ENCODE measurements around the gene ACSL1.

Gene ACSL1

DNA sequence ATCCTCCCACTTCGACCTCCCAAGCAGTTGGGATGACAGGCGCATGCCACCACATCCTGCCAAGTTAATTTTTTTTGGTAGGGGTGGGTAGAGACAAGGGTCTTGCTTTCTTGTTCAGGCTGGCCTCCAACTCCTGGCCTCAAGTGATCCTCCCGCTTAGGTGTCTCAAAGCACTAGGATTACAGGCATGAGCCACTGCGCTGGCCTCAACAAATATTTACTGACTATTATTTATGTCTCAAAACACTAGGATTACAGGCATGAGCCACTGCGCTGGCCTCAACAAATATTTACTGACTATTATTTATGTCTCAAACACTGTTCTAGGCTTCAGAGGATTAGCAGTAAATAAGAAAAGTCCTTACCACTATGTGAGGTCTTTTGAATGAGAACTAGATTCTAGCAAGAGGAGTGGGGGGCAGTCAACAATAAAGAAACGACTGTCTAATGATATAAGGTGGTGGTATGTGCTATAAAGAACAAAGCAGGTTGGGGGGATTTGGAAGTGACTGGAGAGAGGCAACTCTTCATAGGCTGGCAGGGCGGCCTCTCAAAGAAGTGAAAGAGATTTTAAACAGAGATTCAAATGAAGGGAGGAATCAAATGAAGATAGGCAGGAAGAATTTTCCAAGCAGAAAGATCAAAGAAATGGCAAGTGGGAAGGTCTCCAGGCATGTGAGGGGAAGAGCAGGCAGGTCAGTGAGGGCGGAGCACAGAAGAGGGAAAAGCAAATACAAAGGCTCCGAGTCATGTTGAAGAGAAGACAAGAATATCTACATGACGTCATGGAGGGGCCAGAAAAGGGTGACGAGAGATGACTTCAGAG is 12.7 kb upstream of the ACSL1 start:
- no peak for DNase-seq
- Histone ChIP-seq H3K27me3 (ENCODE audit: insufficient read depth, low read depth, severe bottlenecking) (no peaks in the 10 kb centered on the region), H3K27ac (no peak overlapping the region), H3K36me3 (no peaks in the 10 kb centered on the region), H3K4me3 (ENCODE audit: low read depth, low read length) (no peak overlapping the region), H3K9me3 (ENCODE audit: severe bottlenecking) (no peaks in the 10 kb centered on the region)
- TF ChIP-seq, protein P1, sequence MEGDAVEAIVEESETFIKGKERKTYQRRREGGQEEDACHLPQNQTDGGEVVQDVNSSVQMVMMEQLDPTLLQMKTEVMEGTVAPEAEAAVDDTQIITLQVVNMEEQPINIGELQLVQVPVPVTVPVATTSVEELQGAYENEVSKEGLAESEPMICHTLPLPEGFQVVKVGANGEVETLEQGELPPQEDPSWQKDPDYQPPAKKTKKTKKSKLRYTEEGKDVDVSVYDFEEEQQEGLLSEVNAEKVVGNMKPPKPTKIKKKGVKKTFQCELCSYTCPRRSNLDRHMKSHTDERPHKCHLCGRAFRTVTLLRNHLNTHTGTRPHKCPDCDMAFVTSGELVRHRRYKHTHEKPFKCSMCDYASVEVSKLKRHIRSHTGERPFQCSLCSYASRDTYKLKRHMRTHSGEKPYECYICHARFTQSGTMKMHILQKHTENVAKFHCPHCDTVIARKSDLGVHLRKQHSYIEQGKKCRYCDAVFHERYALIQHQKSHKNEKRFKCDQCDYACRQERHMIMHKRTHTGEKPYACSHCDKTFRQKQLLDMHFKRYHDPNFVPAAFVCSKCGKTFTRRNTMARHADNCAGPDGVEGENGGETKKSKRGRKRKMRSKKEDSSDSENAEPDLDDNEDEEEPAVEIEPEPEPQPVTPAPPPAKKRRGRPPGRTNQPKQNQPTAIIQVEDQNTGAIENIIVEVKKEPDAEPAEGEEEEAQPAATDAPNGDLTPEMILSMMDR (IDR thresholded peaks at IDR 0.05; ENCODE audit: low read depth, low read length): no peak

DNA sequence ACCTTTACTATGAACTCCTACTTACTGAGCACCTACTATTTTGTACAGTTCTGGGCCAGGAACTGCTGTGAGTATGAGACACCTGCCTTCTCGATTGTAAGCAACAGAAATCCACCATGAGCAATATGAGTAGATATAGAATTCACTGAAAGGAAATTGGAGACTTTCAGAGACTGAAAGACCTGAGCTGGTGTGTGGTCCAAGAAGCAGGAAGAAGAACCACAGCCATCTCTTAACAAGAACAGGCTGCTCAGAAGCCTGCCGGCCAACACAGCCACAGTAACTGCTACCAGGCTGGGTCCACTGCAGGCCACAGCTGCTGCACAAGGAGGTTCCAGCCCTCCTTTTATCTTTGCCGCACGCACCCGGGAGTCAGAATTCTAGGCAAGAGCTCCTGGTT is 10.8 kb upstream of the ACSL1 start:
- no peaks in the 10 kb centered on the region for H3K36me3 ChIP-seq
- no peak overlapping the region for H3K27ac ChIP-seq
- DNase-seq: no peak
- no peaks in the 10 kb centered on the region for H3K27me3 ChIP-seq (ENCODE audit: insufficient read depth, low read depth, severe bottlenecking)
- H3K9me3 ChIP-seq (ENCODE audit: severe bottlenecking): no peaks in the 10 kb centered on the region
- TF ChIP-seq, protein P1 (IDR thresholded peaks at IDR 0.05; ENCODE audit: low read depth, low read length): no peak
- no peak overlapping the region for H3K4me3 ChIP-seq (ENCODE audit: low read depth, low read length)

DNA sequence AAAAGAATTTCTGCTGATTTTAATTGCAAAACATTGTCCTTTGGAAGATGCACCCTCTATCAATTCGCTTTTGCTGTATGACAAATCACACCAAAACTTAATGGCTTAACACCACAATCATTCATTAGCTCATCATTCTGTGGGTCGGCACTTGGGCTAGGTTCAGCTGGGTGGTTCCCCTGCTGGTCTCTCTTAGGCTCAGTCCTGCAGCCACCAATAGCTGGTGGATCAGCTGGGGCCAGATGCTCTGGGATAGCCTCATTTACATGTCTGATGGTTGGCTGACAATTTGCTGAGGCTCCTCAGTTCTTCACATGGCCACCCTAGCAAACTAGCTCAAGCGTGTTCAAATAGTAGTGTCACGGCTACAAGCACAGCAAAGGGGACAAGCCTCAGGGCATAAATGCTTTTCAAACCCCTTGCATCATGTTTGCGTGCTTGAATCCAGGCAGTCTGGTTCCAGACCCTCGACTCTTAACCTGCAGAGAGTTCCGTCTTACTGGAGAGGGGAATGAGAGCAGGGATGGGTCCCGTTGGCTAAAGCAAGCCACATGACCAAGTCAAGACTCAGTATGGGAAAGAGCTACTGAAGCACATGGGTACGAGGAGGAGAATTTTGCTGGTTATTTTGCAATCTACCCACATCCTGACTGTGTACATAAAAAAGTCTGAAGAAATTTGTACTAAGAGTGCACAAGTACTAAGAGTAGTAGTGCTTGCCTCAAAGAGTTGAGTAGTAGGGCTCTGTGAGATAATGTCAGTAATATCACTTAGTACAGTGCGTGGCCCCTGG is 7.5 kb upstream of the ACSL1 start:
- no peak overlapping the region for H3K4me3 ChIP-seq (ENCODE audit: low read depth, low read length)
- no peak overlapping the region for H3K27ac ChIP-seq
- DNase-seq: no peak
- TF ChIP-seq, protein P1 (IDR thresholded peaks at IDR 0.05; ENCODE audit: low read depth, low read length): no peak
- H3K36me3 ChIP-seq: no peaks in the 10 kb centered on the region
- H3K27me3 ChIP-seq (ENCODE audit: insufficient read depth, low read depth, severe bottlenecking): no peaks in the 10 kb centered on the region
- H3K9me3 ChIP-seq (ENCODE audit: severe bottlenecking): no peaks in the 10 kb centered on the region

DNA sequence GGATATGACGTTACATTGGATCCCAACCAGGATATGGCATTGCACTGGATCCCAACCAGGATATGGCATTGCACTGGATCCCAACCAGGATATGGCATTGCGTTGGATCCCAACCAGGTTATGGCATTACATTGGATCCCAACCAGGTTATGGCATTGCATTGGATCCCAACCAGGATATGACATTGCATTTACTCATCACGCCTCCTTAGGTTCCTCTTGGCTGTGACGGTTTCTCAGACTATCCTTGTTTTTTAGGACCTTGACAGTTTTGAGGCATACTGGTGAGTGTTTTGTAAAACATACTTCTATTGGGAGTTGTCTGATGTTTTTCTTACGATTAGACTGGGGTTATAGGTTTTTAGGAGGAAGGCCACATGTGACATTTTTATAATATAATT is 5.4 kb upstream of the ACSL1 start:
- DNase-seq: no peak
- no peak overlapping the region for H3K4me3 ChIP-seq (ENCODE audit: low read depth, low read length)
- peaks cover 3% of the 10 kb centered on the region for H3K9me3 ChIP-seq (ENCODE audit: severe bottlenecking)
- H3K36me3 ChIP-seq: no peaks in the 10 kb centered on the region
- H3K27ac ChIP-seq: no peak overlapping the region
- TF ChIP-seq, protein P1 (IDR thresholded peaks at IDR 0.05; ENCODE audit: low read depth, low read length): no peak
- H3K27me3 ChIP-seq (ENCODE audit: insufficient read depth, low read depth, severe bottlenecking): no peaks in the 10 kb centered on the region

DNA sequence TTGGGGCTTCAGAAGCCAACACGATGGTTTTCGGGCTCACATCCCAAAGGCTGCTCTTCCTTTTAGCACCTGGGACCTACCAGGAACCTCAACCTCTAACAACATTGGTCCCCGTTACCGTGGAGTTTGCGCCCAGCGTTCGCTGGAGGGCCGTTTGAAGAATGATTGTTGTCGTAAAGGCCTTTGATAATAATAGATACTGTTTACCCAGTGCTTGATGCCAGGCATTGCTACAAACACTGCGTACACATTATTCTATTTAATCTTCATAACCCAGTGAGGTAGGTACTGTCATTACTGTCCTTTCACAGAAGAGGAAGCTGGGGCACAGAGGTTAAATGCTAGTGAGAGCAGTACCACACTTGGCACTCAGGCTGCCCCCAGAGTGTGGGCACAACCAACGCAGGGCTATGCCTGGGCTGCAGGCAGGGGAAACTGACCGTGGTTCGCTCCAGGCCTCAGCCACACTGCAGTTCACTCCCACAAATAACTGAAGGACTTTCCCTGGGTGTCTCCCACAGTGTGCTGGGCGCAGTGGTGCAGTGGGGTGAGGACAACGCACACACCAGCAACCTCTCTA is 1.0 kb upstream of the ACSL1 start:
- no peaks in the 10 kb centered on the region for H3K36me3 ChIP-seq
- no peak for DNase-seq
- H3K27ac ChIP-seq: no peak overlapping the region
- H3K4me3 ChIP-seq (ENCODE audit: low read depth, low read length): peak overlapping the region; percentile 61
- H3K9me3 ChIP-seq (ENCODE audit: severe bottlenecking): peaks cover 3% of the 10 kb centered on the region
- TF ChIP-seq, protein P1 (IDR thresholded peaks at IDR 0.05; ENCODE audit: low read depth, low read length): no peak
- H3K27me3 ChIP-seq (ENCODE audit: insufficient read depth, low read depth, severe bottlenecking): no peaks in the 10 kb centered on the region
